Thyroid gland (tissue), 4 donors: ENCODE measurements around the gene FKBP14. TPM values are rescaled to one million over a fixed set of nuclear protein-coding genes. Genes with fewer than 3 reads are reported as not detected.

Experiments
- DNase-seq, 2 donors: peaks; one replicate each; pipeline ENCODE4 v3.0.0-alpha.2; 2019
- H3K27ac ChIP-seq, 3 donors: fragments of 200-600 bp; sonication (generic); 1 replicate in 2 of 3; 2 replicates in 1 of 3; pipeline ENCODE4 v1.5.1; 2016 to 2019; ENCODE audit warnings: mild to moderate bottlenecking in 1 of 3, moderate library complexity in 1 of 3
- H3K27me3 ChIP-seq: fragments of 200-600 bp; sonication (generic); one replicate; pipeline ENCODE4 v1.5.1; 2019
- H3K36me3 ChIP-seq, 2 donors: fragments of 200-600 bp; sonication (generic); one replicate each; pipeline ENCODE4 v1.5.1; 2016 to 2019
- H3K4me1 ChIP-seq, 2 donors: fragments of 200-600 bp; sonication (generic); one replicate each; pipeline ENCODE4 v1.5.1; 2017 to 2019
- H3K4me3 ChIP-seq, 3 donors: fragments of 200-600 bp; sonication (generic); replicated peaks in 1 of 3; 1 replicate in 2 of 3; 2 replicates in 1 of 3; pipeline ENCODE4 v1.5.1; 2016; ENCODE audit warnings: mild to moderate bottlenecking in 1 of 3
- H3K9me3 ChIP-seq: fragments of 200-600 bp; sonication (generic); one replicate; pipeline ENCODE4 v1.5.1; 2017
- POLR2A ChIP-seq, 2 donors: fragments of 450-650 bp; IDR thresholded peaks; one replicate each; pipeline ENCODE4 v1.6.1; 2017; ENCODE audit warnings: antibody characterized with exemption in 2 of 2, mild to moderate bottlenecking in 2 of 2, moderate library complexity in 1 of 2
- WGBS, 2 donors: methylation state at CpG; one replicate each; pipeline ENCODE4 v1.1.5; 2017; 5-methylcytosine and 5-hydroxymethylcytosine counted together
- intact Hi-C: fragments of 100-400 bp; cut with DNase I; formaldehyde crosslinking; loops from one replicate; pipeline ENCODE4 v1.15.1; 2023
- total RNA-seq, 4 donors: library from RNA; depleted of rRNA; stranded (reverse); fragments of >200 nt; gene quantifications; one replicate each; pipeline ENCODE4 v1.2.3, GENCODE V29; 2016
- TF ChIP-seq, protein P1 (sequence below), 6 experiments: fragments of 200-600 bp in 3 of 6; fragments of 450-650 bp in 3 of 6; sonication (generic) in 3 of 6; IDR thresholded peaks; one replicate each; pipeline ENCODE4 v1.5.1; 2016 to 2019; ENCODE audit warnings: antibody characterized with exemption in 6 of 6, mild to moderate bottlenecking in 2 of 6, inconsistent platforms in 1 of 6, moderate library complexity in 1 of 6

Gene FKBP14
- total RNA-seq, 4 donors from 2014 or later = 5.2 to 11.7 (median 6.6) TPM

DNA sequence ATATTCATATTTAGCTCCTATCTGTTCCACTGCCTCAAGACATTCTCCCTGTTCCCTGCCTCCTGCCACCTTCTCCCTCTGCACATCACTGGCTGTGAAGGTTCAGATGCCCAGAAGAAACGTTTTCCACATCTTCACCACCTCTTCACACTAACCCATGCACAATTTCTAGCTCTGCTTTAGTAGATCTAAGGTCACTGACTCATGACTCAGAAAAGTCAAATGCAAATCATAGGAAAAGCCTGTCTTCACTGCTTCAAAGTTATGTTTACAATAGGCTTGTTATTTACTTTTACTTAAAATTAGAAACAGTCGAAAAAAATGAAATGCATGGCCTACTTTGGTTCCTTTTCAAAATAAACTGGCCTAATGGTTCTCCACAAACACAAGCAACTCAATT lies 39.4 kb downstream of the FKBP14 start:
- 65 to 70% methylated on average over 2 of the region's 2 CpGs for WGBS, 2 donors
- no peaks in the 10 kb centered on the region for H3K9me3 ChIP-seq

DNA sequence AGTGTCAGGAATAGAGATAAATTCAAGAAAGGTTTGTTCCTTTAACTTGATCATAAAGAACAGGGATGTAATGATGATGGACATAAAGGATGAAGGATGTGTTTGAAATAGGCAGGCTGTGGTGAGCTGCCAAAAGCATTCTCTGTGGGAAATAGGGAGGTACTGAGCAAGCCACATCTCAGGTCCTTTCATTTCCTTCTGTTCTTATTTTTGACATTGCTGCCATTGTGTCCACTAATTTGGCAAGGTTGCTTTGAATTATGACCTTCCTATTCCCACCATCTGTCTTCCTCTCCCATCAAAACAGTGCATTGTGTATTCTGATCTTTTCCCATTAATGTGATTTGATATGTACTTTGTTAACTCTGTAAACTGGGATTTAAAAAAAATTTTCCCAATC lies 46.4 kb downstream of the FKBP14 start:
- Histone ChIP-seq H3K9me3 (no peaks in the 10 kb centered on the region), H3K27ac (no peak overlapping the region), H3K36me3 (no peaks in the 10 kb centered on the region), H3K27me3 (no peaks in the 10 kb centered on the region), H3K4me3 (no peak overlapping the region), H3K4me1 (no peaks in the 10 kb centered on the region)
- no peak for DNase-seq
- TF ChIP-seq POLR2A (IDR thresholded peaks at IDR 0.05) = no peak
- TF ChIP-seq, protein P1, sequence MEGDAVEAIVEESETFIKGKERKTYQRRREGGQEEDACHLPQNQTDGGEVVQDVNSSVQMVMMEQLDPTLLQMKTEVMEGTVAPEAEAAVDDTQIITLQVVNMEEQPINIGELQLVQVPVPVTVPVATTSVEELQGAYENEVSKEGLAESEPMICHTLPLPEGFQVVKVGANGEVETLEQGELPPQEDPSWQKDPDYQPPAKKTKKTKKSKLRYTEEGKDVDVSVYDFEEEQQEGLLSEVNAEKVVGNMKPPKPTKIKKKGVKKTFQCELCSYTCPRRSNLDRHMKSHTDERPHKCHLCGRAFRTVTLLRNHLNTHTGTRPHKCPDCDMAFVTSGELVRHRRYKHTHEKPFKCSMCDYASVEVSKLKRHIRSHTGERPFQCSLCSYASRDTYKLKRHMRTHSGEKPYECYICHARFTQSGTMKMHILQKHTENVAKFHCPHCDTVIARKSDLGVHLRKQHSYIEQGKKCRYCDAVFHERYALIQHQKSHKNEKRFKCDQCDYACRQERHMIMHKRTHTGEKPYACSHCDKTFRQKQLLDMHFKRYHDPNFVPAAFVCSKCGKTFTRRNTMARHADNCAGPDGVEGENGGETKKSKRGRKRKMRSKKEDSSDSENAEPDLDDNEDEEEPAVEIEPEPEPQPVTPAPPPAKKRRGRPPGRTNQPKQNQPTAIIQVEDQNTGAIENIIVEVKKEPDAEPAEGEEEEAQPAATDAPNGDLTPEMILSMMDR (IDR thresholded peaks at IDR 0.05) = no peak
- intact Hi-C loops = no loop called here

More for the DNA sequence above, 39.4 kb downstream of the FKBP14 start:
- H3K4me1 ChIP-seq = peaks cover 10 to 16% of the 10 kb centered on the region in 2 donors
- peak overlapping the region in 2 of 3 donors; percentile 64 to 82 for H3K27ac ChIP-seq
- TF ChIP-seq POLR2A (IDR thresholded peaks at IDR 0.05) = no peak
- TF ChIP-seq, protein P1 (IDR thresholded peaks at IDR 0.05) = no peak
- no peak overlapping the region for H3K4me3 ChIP-seq
- no peaks in the 10 kb centered on the region for H3K27me3 ChIP-seq
- H3K36me3 ChIP-seq = no peaks in the 10 kb centered on the region
- DNase-seq = no peak
- intact Hi-C loops = no loop called here

DNA sequence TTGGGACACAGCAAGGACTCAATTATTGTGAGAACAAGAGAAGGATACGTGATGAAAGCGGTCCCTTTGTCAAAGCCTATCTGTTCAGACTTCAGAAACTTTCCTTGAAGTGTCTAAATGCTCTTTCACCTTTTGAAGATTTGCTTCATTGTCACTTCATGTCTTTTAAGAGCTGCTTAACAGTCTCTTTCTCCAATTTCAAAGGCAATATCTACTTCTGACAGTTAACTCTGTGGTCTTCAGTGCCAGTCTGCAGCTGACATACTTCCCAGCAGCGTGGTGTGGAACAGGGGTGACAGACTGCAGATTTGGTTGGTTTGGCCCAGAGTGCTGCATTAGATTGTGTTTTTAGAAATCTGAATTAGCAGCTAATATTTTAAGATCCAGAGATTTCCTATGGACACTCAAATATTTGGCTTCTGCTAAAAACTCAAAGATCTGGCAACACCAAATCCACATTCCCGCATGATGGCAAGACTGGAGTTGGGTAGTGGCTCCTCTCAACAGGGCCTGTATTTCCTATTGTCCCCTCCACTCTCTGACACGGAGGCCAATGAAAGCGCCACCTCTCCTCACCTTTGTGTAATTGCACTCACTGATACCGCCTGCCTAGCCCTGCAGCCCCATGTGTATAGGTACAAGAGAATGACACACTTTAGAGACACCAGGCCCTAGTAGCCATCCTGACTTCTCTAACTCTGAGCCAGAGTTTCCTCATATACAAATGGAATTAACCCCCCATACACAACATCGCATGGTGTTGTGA lies 48.4 kb downstream of the FKBP14 start:
- no peaks in the 10 kb centered on the region for H3K4me1 ChIP-seq
- WGBS, 2 donors = 89 to 92% methylated on average over 8 of the region's 8 CpGs
- H3K27ac ChIP-seq = no peak overlapping the region

DNA sequence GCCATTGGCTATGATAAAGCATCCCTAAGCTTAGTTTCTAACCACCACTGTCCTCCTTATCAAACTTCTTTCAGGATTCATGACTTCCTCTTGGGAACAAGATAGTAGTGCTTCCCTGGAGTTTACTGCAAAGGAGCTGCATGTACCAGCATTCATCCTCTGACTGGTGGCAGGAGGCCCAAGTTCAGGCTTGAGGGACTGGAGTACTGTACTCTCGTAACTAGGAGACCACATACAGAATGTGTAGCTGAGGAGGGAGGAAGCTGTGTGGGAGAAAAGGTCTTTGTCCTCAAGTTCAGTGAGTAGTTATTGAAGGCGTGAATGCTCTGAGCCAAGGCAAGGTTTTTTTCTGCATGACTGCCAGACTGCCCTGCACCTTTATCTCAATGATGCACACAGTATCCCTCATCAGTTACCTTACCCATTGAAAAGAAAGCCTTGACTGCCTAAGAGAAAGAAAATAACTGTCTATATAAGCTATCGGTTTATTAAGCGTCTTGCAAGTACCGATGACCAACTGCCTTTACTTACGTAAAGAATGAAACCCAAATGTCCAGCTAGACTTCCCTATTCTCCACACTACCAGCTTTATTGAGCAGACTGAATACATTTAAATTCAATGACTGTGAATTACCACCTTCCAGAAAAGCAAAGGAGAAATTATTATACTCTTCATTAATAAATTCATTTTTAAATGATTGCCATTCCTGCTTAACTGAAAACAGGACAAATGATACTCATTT lies 49.7 kb downstream of the FKBP14 start:
- Histone ChIP-seq H3K36me3 (no peaks in the 10 kb centered on the region), H3K9me3 (no peaks in the 10 kb centered on the region), H3K27ac (no peak overlapping the region), H3K4me3 (no peak overlapping the region), H3K4me1 (no peaks in the 10 kb centered on the region), H3K27me3 (no peaks in the 10 kb centered on the region)
- no peak for DNase-seq
- WGBS, 2 donors = 78 to 88% methylated on average over 6 of the region's 6 CpGs
- TF ChIP-seq, protein P1 (IDR thresholded peaks at IDR 0.05) = no peak
- TF ChIP-seq POLR2A (IDR thresholded peaks at IDR 0.05) = no peak
- intact Hi-C loops = no loop called here

More for the DNA sequence above, 48.4 kb downstream of the FKBP14 start:
- Histone ChIP-seq H3K36me3 (no peaks in the 10 kb centered on the region), H3K27me3 (no peaks in the 10 kb centered on the region), H3K4me3 (no peak overlapping the region), H3K9me3 (no peaks in the 10 kb centered on the region)
- intact Hi-C loops = no loop called here
- no peak for DNase-seq
- TF ChIP-seq, protein P1 (IDR thresholded peaks at IDR 0.05) = no peak
- TF ChIP-seq POLR2A (IDR thresholded peaks at IDR 0.05) = no peak

DNA sequence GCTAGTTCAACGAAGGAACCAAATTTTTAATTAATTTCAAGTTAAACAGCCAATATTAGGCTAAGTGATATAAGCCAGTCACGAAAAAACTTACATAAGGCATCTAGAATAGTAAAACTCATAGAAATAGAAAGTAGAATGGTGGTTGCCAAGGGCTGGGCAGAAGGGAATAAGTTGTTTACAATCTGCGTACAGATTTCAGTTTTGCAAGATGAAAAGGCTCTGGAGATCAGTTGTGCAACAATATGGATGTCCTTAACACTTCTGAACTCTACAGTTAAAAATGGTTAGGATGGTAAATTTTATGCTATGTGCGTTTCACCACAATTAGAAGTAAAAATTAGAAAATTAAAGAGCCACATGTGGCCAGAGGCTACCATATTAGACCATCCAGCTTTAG lies 50.2 kb downstream of the FKBP14 start:
- H3K27ac ChIP-seq = no peak overlapping the region
- H3K4me1 ChIP-seq = no peaks in the 10 kb centered on the region
- intact Hi-C loops = no loop called here
- H3K4me3 ChIP-seq = no peak overlapping the region
- 83 to 87% methylated on average over 4 of the region's 4 CpGs for WGBS, 2 donors
- TF ChIP-seq, protein P1 (IDR thresholded peaks at IDR 0.05) = no peak
- TF ChIP-seq POLR2A (IDR thresholded peaks at IDR 0.05) = no peak
- H3K27me3 ChIP-seq = no peaks in the 10 kb centered on the region
- no peaks in the 10 kb centered on the region for H3K36me3 ChIP-seq
- no peak for DNase-seq
- H3K9me3 ChIP-seq = no peaks in the 10 kb centered on the region
